ENCODE data around the gene ARFGEF3.

GRCh38 chr6:138374230-138374629 lies 212.5 kb downstream of the ARFGEF3 start:
- TF ChIP-seq CTCF (IDR thresholded peaks at IDR 0.05) = no peak
- no peak for TF ChIP-seq POLR2A (IDR thresholded peaks at IDR 0.05)
